GM12872 (cell line): Measurements from ENCODE around the gene USP44.

Experiments
- CTCF ChIP-seq: IDR thresholded peaks from 3 replicates; pipeline ENCODE4 v1.5.1; 2011; ENCODE audit warnings: low read depth, mild to moderate bottlenecking, low read length, moderate library complexity; ENCODE audit not compliant: insufficient read depth

Gene USP44

GRCh38 chr12:95484524-95484923 is 66.8 kb downstream of the USP44 start:
- TF ChIP-seq CTCF = no peak

- TF ChIP-seq CTCF = no peak
Observed at GRCh38 chr12:95481888-95482287, 69.4 kb downstream of the USP44 start.

- TF ChIP-seq CTCF = no peak
Observed at GRCh38 chr12:95481072-95481471, 70.2 kb downstream of the USP44 start.

GRCh38 chr12:95480230-95480629 is 71.0 kb downstream of the USP44 start:
- TF ChIP-seq CTCF = no peak

- TF ChIP-seq CTCF = no peak
Observed at GRCh38 chr12:95474660-95474958, 76.7 kb downstream of the USP44 start.

- TF ChIP-seq CTCF = no peak
Observed at GRCh38 chr12:95473884-95474659, 77.2 kb downstream of the USP44 start, which contains the start of gene METAP2. Gene METAP2, plus strand, starts transcription at chr12:95474152. Its CDS starts 28 bp downstream, at chr12:95474180.

GRCh38 chr12:95473231-95473883 is 77.9 kb downstream of the USP44 start:
- no peak for TF ChIP-seq CTCF
